ENCODE results near the gene CEP131.

CEP131 gene

DNA sequence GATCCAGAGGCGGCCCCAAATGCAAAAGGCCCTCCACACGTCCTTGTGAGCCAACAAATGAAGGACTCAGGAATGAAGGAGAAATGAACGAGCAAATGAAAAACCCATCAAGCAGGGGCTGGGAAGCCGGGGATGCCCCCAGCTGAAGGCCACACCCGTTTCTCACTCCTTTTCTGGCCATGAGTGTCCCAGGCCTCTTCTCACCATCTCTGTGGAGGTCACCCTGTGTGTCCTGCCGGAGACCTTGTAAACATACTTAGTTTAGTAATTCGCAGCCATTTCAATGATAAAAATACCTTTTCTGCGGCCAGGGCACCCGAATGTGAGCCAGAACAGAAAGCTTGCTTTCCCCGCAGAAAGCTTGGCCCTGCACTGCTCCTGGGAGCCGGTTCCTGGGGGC lies 35.6 kb downstream of the CEP131 start:
- DNase-seq (ENCODE audit: low spot score) = no peak

- no peak for DNase-seq (ENCODE audit: low spot score)
These were observed 36.6 kb downstream of the CEP131 start for GRCh38 chr17:81186203-81186602.

- DNase-seq (ENCODE audit: low spot score) = no peak
These were observed 38.2 kb downstream of the CEP131 start for GRCh38 chr17:81184555-81184954.

GRCh38 chr17:81183807-81184206 lies 39.0 kb downstream of the CEP131 start:
- DNase-seq (ENCODE audit: low spot score) = no peak

- no peak for DNase-seq (ENCODE audit: low spot score)
These were observed 39.4 kb downstream of the CEP131 start for GRCh38 chr17:81183316-81183715.

DNA sequence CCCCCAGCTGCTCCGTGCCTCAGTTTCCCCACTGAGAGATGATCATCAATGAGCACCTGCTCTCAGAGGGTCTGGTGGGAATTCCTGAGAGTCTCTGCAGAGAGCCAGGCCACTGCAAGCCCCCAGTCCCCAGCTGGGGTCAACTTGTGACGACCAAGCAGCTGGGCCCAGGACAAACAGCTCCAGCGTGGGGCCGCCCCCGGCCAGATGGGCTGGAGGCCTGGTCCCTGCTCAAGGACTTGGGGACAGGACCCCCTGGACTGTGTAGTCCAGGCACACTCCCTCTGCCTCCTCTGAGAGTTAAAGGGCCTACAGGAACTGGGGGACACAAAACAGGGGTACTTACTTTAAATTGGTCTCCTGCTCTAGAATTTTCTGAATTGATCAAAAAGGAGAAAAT lies 40.2 kb downstream of the CEP131 start:
- no peak for DNase-seq (ENCODE audit: low spot score)

- DNase-seq (ENCODE audit: low spot score) = no peak
These were observed 41.0 kb downstream of the CEP131 start for GRCh38 chr17:81181811-81182185.

GRCh38 chr17:81180836-81181810 lies 41.6 kb downstream of the CEP131 start:
- DNase-seq (ENCODE audit: low spot score) = no peak

DNA sequence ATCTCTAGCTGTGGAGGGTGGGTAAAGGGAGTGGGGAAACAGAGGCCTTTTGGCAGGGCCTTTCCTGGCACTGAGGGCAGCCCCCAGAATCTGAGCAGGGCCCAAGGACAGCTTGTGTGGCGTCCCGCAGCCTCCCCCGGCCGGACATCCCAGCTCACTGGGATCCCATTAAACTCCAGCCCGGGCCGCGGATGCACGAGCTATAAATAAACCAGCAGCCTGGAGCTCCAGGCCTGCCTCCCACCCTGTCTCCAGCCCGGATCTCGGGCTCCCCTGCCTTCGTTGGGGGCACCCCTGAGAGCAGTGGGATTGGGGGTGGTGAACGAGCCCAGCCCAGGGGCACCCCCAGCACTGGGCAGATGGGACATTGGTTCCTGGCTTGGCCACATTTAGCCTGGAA lies 42.9 kb downstream of the CEP131 start:
- DNase-seq (ENCODE audit: low spot score) = no peak

- DNase-seq (ENCODE audit: low spot score) = no peak
These were observed 43.5 kb downstream of the CEP131 start for GRCh38 chr17:81179220-81179619.

GRCh38 chr17:81178136-81179091 lies 44.4 kb downstream of the CEP131 start:
- DNase-seq (ENCODE audit: low spot score) = no peak

DNA sequence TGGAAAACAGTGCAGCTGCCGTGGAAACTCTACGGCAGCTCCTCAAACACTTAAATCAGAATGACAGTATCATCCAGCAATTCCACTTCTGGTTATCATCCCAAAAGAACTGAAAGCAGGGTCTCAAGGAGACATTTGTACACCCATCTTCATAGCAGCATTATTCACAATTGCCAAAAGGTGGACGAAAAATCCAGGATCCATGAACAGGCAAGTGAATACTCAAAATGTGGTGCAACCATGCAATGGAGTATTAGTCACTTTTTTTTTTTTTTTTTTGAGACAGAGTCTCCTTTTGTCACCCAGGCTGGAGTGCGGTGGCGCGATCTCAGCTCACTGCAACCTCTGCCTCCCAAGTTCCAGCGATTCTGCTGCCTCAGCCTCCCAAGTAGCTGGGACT lies 46.1 kb downstream of the CEP131 start:
- no peak for DNase-seq (ENCODE audit: low spot score)

GRCh38 chr17:81173762-81174155 lies 49.0 kb downstream of the CEP131 start:
- no peak for DNase-seq (ENCODE audit: low spot score)

DNA sequence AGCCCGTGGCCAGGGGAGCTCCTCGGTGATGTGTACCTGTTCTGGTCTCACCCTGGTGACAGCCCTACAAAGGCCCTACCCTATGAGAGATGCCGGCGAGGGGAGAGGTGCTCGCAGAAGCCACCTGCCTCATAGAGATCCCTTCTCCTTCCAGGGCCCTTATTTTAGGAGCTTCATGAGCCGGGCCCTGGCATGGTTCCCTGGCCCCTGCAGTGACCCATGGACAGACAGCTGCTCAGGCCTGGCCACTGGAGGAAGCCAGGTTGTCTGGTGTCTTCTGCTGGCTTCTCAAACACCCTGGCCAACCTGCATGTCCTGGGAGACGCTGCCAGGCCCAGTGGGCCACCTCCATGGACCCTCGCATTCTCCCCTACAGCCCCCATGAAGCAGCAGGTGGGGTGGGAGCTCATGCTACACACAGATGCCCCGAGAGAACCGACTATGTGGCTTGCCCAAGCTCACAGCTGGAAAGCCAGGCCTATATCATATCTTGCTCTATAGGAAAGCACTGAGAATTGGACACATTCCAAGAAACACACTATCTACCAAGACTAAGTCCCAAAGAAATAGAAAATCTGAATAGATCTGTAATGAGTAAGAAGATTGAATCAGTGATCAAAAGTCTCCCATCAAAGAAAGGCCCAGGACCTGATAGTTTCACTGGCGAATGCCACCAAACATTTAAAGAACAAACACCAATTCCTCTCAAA lies 49.6 kb downstream of the CEP131 start:
- DNase-seq (ENCODE audit: low spot score) = no peak

DNA sequence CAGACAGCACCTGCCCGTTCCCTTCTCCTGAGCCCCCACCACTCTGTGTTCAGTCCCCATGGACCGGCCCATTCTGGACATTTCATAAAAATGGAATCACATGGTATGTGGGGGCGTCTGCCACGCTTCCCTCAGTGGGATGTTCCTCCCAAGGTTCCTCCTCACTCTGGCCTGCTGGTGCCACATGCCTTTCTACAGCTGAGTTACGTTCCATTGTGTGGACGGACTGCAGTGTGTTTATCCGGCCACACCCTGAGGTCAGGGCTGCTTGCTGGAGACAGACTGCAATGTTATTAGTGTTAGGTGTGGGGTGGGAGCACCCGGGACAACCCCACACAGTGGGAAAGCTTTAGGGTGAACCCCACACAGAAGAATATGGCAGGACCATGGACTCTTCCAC lies 50.8 kb downstream of the CEP131 start:
- DNase-seq (ENCODE audit: low spot score) = peak; percentile 55

DNA sequence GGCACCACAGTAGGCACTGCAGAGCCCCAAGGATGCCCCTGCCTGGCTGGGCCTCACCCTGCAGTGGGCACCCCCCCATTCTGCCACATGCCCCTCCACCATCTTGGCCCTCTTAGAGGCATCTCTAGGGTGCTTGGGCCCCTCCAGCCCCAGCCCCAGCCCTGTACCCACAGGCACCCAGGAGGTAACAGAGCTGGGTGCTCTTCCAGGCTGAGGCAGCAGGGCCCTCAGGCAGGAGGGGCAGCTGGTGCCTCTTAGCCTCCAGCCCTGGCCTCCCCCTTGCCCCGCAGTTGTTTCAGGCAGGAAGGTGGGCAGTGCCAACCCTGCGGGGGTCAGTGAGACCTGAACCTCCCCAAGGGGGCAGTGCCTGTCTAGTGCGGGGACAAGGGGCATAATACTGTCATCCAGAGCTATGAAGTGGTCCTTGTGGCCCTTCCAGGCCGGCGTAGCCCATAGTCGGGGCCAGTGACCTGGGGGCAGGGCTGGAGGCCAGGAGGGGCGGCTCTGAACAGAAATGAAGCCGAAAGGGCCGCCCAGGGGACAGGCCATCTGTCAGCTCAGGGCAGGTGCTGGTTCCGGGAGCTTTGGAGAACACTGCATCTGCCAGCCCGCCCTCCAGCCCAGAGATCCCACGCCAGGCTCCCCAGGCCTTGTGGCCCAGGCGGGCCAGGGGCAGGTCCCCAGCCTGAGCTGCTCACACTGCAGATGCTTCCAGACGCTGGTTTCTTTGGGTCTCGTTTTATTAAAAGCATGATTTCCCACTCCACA lies 51.9 kb downstream of the CEP131 start:
- DNase-seq (ENCODE audit: low spot score) = no peak

- no peak for DNase-seq (ENCODE audit: low spot score)
These were observed 52.9 kb downstream of the CEP131 start for GRCh38 chr17:81169870-81170309.

- DNase-seq (ENCODE audit: low spot score) = no peak
These were observed 55.1 kb downstream of the CEP131 start for GRCh38 chr17:81167638-81168037.

GRCh38 chr17:81167194-81167524 lies 55.6 kb downstream of the CEP131 start:
- no peak for DNase-seq (ENCODE audit: low spot score)

DNA sequence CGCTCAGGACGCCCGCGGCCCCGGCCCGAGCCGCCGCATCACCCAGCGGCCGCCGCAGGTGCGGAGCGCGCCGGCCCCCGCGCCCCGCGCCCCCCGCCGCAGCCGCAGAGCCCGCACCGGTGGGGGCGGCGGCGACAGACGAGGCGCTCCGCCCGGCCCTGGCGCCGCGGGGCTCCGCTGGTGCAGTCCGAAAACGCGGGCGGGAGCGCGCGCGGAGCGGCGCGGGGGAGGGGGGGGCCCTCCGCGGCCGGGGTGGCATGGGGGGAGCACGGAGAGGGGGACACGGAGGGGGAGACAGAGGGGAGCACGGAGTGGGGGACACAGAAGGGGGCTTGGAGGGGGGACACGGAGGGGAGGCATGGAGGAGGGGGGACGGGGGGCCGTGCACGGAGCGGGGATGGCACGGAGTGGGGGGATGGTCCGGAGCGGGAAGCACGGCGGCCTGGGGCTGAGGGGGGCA lies 56.7 kb downstream of the CEP131 start, which contains the start of gene AATK:
Gene AATK, minus strand, starts transcription at position 189 of the 460 bp plus-strand sequence. CDS start 229 bp downstream, outside the sequence.
- no peak for DNase-seq (ENCODE audit: low spot score)

Data from HuH-7 (cell line).